ENCODE data around the gene GRB10. TPM values are rescaled to one million over a fixed set of nuclear protein-coding genes. Genes with fewer than 3 reads are reported as not detected.

GRB10 gene
- total RNA-seq, 2 donors from 2014 or later: 10.3 to 15.1 TPM

- Histone ChIP-seq H3K27ac (no peak overlapping the region), H3K9ac (ENCODE audit: low read depth in 2 of 2, low read length in 2 of 2) (no peak overlapping the region), H3K4me3 (no peak overlapping the region), H3K9me3 (no peaks in the 10 kb centered on the region), H3K36me3 (no peaks in the 10 kb centered on the region), H3K4me1 (no peaks in the 10 kb centered on the region), H3K27me3 (no peaks in the 10 kb centered on the region)
- TF ChIP-seq, protein P1, sequence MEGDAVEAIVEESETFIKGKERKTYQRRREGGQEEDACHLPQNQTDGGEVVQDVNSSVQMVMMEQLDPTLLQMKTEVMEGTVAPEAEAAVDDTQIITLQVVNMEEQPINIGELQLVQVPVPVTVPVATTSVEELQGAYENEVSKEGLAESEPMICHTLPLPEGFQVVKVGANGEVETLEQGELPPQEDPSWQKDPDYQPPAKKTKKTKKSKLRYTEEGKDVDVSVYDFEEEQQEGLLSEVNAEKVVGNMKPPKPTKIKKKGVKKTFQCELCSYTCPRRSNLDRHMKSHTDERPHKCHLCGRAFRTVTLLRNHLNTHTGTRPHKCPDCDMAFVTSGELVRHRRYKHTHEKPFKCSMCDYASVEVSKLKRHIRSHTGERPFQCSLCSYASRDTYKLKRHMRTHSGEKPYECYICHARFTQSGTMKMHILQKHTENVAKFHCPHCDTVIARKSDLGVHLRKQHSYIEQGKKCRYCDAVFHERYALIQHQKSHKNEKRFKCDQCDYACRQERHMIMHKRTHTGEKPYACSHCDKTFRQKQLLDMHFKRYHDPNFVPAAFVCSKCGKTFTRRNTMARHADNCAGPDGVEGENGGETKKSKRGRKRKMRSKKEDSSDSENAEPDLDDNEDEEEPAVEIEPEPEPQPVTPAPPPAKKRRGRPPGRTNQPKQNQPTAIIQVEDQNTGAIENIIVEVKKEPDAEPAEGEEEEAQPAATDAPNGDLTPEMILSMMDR (IDR thresholded peaks at IDR 0.05): no peak
- intact Hi-C loops (cut with DNase I): no loop called here
- no peak for DNase-seq
Observed at GRCh38 chr7:50751146-50751545, 31.6 kb downstream of the GRB10 start.

DNA sequence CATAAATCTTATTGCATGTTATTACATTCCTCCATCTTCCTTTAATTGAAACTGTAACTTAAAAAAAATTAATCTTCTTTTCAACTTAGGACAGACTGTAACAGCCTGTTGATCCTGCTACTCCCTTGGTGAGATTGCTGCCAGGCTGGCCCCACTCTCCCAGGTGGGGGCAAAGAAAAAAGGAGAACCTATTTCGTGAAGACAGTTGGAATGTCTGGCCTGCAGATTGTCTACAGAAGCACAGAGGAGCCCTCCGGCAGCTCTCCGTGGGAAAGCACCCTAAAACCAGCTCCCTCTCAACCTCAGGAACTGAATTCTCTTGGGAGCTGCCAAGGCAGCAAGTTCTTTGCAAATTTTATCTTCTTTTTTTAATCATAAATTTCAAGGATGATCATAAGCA lies 32.8 kb downstream of the GRB10 start:
- TF ChIP-seq, protein P1 (IDR thresholded peaks at IDR 0.05): no peak
- intact Hi-C loops (cut with DNase I): no loop called here

GRCh38 chr7:50748472-50748871 lies 34.2 kb downstream of the GRB10 start:
- Histone ChIP-seq H3K4me1 (no peaks in the 10 kb centered on the region), H3K36me3 (no peaks in the 10 kb centered on the region), H3K27me3 (no peaks in the 10 kb centered on the region), H3K4me3 (no peak overlapping the region), H3K9ac (ENCODE audit: low read depth in 2 of 2, low read length in 2 of 2) (no peak overlapping the region), H3K27ac (no peak overlapping the region), H3K9me3 (no peaks in the 10 kb centered on the region)
- TF ChIP-seq, protein P1 (IDR thresholded peaks at IDR 0.05): no peak
- intact Hi-C loops (cut with DNase I): no loop called here
- DNase-seq: no peak

More for the DNA sequence above, 32.8 kb downstream of the GRB10 start:
- no peak overlapping the region for H3K9ac ChIP-seq (ENCODE audit: low read depth in 2 of 2, low read length in 2 of 2)
- H3K27ac ChIP-seq: no peak overlapping the region
- no peaks in the 10 kb centered on the region for H3K9me3 ChIP-seq
- no peak overlapping the region for H3K4me3 ChIP-seq
- no peaks in the 10 kb centered on the region for H3K27me3 ChIP-seq
- H3K4me1 ChIP-seq: no peaks in the 10 kb centered on the region
- H3K36me3 ChIP-seq: no peaks in the 10 kb centered on the region
- no peak for DNase-seq

DNA sequence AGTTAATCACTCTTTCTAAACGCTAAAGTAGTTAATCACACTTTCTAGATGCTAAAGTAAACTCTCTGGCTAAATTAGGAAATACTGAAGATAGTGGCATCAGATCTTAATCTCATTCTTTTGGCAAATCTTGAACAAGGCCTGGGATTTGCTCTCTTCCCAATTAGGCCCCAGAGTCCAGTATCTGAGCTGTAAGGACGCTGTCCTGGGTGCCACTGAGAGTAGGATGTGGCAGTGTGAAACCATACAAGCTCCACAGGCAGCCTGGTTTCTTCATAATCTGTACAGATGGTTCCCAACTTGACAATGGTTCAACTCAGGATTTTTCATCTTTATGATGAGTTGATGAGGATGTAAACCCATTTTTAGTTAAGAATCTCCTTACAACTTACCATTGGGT lies 36.9 kb downstream of the GRB10 start:
- H3K36me3 ChIP-seq: no peaks in the 10 kb centered on the region
- H3K4me1 ChIP-seq: no peaks in the 10 kb centered on the region
- no peaks in the 10 kb centered on the region for H3K9me3 ChIP-seq
- H3K4me3 ChIP-seq: no peak overlapping the region
- intact Hi-C loops (cut with DNase I): no loop called here
- TF ChIP-seq, protein P1 (IDR thresholded peaks at IDR 0.05): no peak
- H3K27me3 ChIP-seq: no peaks in the 10 kb centered on the region
- no peak overlapping the region for H3K9ac ChIP-seq (ENCODE audit: low read depth in 2 of 2, low read length in 2 of 2)
- no peak for DNase-seq
- no peak overlapping the region for H3K27ac ChIP-seq

GRCh38 chr7:50745336-50745735 lies 37.4 kb downstream of the GRB10 start:
- H3K9me3 ChIP-seq: no peaks in the 10 kb centered on the region
- DNase-seq: no peak
- H3K27me3 ChIP-seq: no peaks in the 10 kb centered on the region
- H3K27ac ChIP-seq: no peak overlapping the region
- H3K9ac ChIP-seq (ENCODE audit: low read depth in 2 of 2, low read length in 2 of 2): no peak overlapping the region
- intact Hi-C loops (cut with DNase I): no loop called here
- H3K36me3 ChIP-seq: no peaks in the 10 kb centered on the region
- no peaks in the 10 kb centered on the region for H3K4me1 ChIP-seq
- TF ChIP-seq, protein P1 (IDR thresholded peaks at IDR 0.05): no peak
- H3K4me3 ChIP-seq: no peak overlapping the region

DNA sequence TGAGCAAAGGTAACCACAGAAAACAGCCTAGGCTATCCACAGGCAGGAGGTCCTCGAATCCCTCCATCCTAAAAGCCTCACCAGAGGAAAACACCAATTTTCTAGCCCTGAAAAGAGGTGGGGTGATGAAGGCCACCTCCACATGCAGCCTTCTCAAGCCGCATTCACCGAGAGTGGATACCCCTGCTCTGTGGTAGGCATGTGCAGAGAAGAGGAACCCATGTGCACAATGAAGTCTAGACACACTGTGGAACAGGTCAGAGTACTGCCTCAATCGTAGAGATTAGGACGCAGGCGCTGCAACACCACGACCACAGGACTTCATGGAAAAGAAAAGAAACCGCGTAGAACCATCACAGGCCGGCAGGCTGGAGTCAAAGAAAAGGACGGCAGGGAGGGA lies 38.8 kb downstream of the GRB10 start:
- H3K27ac ChIP-seq: no peak overlapping the region
- no peaks in the 10 kb centered on the region for H3K36me3 ChIP-seq
- H3K9ac ChIP-seq (ENCODE audit: low read depth in 2 of 2, low read length in 2 of 2): no peak overlapping the region
- intact Hi-C loops (cut with DNase I): no loop called here
- H3K9me3 ChIP-seq: no peaks in the 10 kb centered on the region
- H3K27me3 ChIP-seq: no peaks in the 10 kb centered on the region
- TF ChIP-seq, protein P1 (IDR thresholded peaks at IDR 0.05): no peak
- H3K4me1 ChIP-seq: no peaks in the 10 kb centered on the region
- no peak for DNase-seq
- no peak overlapping the region for H3K4me3 ChIP-seq

Measured in colonic mucosa (tissue), 4 donors.